IMR-90 (cell line): ENCODE data around the gene ZCCHC14.

ENCODE experiments used
- FOS ChIP-seq: fragments of 150-350 bp; IDR thresholded peaks from 2 replicates; pipeline ENCODE4 v1.6.1; 2016; ENCODE audit warnings: low read depth, low read length
- POLR2A ChIP-seq: IDR thresholded peaks from 2 replicates; pipeline ENCODE4 v1.6.1; 2012; ENCODE audit warnings: mild to moderate bottlenecking, low read depth, low read length
- SMC3 ChIP-seq: fragments of 150-350 bp; IDR thresholded peaks from 2 replicates; pipeline ENCODE4 v1.6.1; 2016; ENCODE audit warnings: low read depth, mild to moderate bottlenecking, antibody characterized with exemption, low read length, moderate library complexity
- TF ChIP-seq, protein P1 (sequence below): conservative IDR thresholded peaks from 2 replicates; pipeline ENCODE4 v1.5.1; 2012; ENCODE audit warnings: mild to moderate bottlenecking, low read depth, low read length, improper control_type of control experiment
- TF ChIP-seq, protein P2 (sequence below): fragments of 150-350 bp; IDR thresholded peaks from 2 replicates; pipeline ENCODE4 v1.6.1; 2016; ENCODE audit warnings: low read depth, mild to moderate bottlenecking, low read length, moderate library complexity, borderline replicate concordance

DNA sequence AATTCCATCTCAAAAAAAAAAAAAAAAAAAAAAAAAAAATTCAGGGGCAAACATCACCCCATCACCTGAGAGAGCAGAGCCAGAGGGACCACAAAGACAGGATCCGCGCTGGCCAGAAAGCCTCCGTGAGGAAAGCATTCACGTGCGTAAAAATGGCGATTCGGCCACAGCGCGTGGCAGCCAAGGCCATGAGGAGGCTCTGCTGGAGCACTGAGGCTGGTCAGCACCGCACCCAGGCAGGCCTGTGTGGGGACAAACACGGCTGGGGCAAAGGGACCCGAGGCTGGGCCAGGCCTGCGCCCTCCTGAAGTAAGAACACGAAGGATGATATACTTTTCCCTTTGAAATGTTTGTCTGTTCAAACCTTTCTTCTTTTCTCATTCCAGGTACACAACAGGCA, 55.5 kb downstream of the ZCCHC14 start:
- TF ChIP-seq, protein P1, sequence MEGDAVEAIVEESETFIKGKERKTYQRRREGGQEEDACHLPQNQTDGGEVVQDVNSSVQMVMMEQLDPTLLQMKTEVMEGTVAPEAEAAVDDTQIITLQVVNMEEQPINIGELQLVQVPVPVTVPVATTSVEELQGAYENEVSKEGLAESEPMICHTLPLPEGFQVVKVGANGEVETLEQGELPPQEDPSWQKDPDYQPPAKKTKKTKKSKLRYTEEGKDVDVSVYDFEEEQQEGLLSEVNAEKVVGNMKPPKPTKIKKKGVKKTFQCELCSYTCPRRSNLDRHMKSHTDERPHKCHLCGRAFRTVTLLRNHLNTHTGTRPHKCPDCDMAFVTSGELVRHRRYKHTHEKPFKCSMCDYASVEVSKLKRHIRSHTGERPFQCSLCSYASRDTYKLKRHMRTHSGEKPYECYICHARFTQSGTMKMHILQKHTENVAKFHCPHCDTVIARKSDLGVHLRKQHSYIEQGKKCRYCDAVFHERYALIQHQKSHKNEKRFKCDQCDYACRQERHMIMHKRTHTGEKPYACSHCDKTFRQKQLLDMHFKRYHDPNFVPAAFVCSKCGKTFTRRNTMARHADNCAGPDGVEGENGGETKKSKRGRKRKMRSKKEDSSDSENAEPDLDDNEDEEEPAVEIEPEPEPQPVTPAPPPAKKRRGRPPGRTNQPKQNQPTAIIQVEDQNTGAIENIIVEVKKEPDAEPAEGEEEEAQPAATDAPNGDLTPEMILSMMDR = no peak
- TF ChIP-seq FOS = no peak
- no peak for TF ChIP-seq POLR2A
- no peak for TF ChIP-seq SMC3
- TF ChIP-seq, protein P2, sequence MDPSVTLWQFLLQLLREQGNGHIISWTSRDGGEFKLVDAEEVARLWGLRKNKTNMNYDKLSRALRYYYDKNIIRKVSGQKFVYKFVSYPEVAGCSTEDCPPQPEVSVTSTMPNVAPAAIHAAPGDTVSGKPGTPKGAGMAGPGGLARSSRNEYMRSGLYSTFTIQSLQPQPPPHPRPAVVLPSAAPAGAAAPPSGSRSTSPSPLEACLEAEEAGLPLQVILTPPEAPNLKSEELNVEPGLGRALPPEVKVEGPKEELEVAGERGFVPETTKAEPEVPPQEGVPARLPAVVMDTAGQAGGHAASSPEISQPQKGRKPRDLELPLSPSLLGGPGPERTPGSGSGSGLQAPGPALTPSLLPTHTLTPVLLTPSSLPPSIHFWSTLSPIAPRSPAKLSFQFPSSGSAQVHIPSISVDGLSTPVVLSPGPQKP = no peak
